AG04450 (cell line): ENCODE data around the gene FFAR4. TPM values are rescaled to one million over a fixed set of nuclear protein-coding genes. Genes with fewer than 3 reads are reported as not detected.

Experiments used
- CTCF ChIA-PET: fragments of 300-600, 350-600 bp; formaldehyde crosslinking; extraction: SDS; loops from one replicate; lab custom pipeline; 2022; ENCODE audit warnings: antibody characterized with exemption, inconsistent platforms; lab: Charles Lee
- POLR2A ChIA-PET: fragments of 350-600 bp; formaldehyde crosslinking; extraction: SDS; loops from one replicate; lab custom pipeline; 2021; ENCODE audit warnings: antibody characterized with exemption, inconsistent platforms; lab: Yijun Ruan, JAX
- DNase-seq: peaks from one replicate; pipeline ENCODE4 v3.0.0-alpha.2; 2011; ENCODE audit warnings: low read depth, low spot score
- H3K27ac ChIP-seq: one replicate; pipeline ENCODE4 v1.5.1; 2012; ENCODE audit warnings: low read depth, low read length, control low read depth
- H3K27me3 ChIP-seq: one replicate; pipeline ENCODE4 v1.6.0; 2012; ENCODE audit warnings: low read length; ENCODE audit not compliant: control insufficient read depth, insufficient read depth
- H3K4me3 ChIP-seq: 2 replicates; pipeline ENCODE4 v1.5.1; 2011; ENCODE audit warnings: mild to moderate bottlenecking, low read depth, low read length, control low read depth
- H3K9me3 ChIP-seq: 2 replicates; pipeline ENCODE4 v1.5.1; 2012; ENCODE audit warnings: low read length; ENCODE audit not compliant: control insufficient read depth, insufficient read depth
- CTCF ChIP-seq: IDR thresholded peaks from 2 replicates; pipeline ENCODE4 v1.5.1; 2011; ENCODE audit warnings: low read depth, low read length, control low read depth, inconsistent platforms
- polyA plus RNA-seq: library from polyadenylated mRNA; depleted of rRNA; stranded (reverse); fragments of >200 nt; gene quantifications from 2 replicates; pipeline ENCODE4 v1.2.3, GENCODE V29; 2011; rRNA removed

The FFAR4 gene
- polyA plus RNA-seq, 1 experiment = not detected

DNA sequence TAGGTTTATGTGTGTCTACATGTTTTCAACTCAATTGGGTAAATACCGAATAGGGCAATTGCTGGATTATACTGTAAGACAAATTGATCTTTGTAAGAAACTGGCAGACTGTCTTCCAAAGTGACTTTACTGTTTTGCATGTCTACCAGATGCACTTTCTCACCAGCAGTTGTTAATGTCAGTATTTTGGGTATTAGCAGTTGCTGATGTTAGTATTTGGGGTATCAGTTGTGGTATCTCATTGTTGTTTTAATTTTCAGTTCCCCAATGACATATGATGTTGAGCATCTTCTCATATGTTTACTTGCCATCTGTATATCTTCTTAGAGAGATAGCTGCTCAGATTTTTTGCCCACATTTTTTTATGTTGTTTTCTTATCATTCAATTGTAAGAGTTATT lies 56.5 kb downstream of the FFAR4 start:
- Histone ChIP-seq H3K4me3 (no peak overlapping the region), H3K27me3 (peaks cover 14% of the 10 kb centered on the region), H3K9me3 (no peaks in the 10 kb centered on the region), H3K27ac (no peak overlapping the region)
- ChIA-PET CTCF (no interaction called here), POLR2A (no interaction called here)
- no peak for DNase-seq
- TF ChIP-seq CTCF = no peak

DNA sequence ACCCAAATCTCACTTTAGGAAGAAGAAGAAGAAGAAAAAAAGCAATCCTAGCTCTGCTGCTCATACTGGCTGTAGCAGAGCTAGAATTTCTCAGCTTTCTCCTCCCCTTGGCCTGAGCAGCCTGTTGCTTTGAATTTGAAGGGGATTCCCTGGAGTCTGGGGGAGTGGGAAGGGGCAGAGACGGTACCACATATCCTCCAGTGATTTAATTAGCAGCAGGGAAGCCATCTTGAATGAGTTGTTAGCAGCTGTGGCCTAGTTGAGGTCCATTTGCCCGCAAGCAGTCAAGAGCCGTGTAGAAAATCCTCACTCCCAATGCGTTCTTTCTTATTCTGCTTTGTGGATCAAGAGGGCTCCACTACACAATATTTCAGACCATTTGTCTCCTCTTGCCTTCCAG lies 62.4 kb downstream of the FFAR4 start:
- no peak for DNase-seq
- ChIA-PET POLR2A (no interaction called here), CTCF (no interaction called here)
- no peaks in the 10 kb centered on the region for H3K9me3 ChIP-seq
- no peak for TF ChIP-seq CTCF
- H3K27ac ChIP-seq = no peak overlapping the region
- H3K27me3 ChIP-seq = peaks cover 12% of the 10 kb centered on the region
- H3K4me3 ChIP-seq = no peak overlapping the region

GRCh38 chr10:93629647-93630305 lies 63.3 kb downstream of the FFAR4 start:
- Histone ChIP-seq H3K9me3 (no peaks in the 10 kb centered on the region), H3K27me3 (peaks cover 11% of the 10 kb centered on the region), H3K27ac (no peak overlapping the region), H3K4me3 (no peak overlapping the region)
- no peak for DNase-seq
- POLR2A ChIA-PET = no interaction called here
- TF ChIP-seq CTCF = no peak
- CTCF ChIA-PET = interaction anchor here (0.6 kb wide), 1 partner anchor 261 kb away, joined by 3 read pairs; no protein-coding TSS in a partner anchor

DNA sequence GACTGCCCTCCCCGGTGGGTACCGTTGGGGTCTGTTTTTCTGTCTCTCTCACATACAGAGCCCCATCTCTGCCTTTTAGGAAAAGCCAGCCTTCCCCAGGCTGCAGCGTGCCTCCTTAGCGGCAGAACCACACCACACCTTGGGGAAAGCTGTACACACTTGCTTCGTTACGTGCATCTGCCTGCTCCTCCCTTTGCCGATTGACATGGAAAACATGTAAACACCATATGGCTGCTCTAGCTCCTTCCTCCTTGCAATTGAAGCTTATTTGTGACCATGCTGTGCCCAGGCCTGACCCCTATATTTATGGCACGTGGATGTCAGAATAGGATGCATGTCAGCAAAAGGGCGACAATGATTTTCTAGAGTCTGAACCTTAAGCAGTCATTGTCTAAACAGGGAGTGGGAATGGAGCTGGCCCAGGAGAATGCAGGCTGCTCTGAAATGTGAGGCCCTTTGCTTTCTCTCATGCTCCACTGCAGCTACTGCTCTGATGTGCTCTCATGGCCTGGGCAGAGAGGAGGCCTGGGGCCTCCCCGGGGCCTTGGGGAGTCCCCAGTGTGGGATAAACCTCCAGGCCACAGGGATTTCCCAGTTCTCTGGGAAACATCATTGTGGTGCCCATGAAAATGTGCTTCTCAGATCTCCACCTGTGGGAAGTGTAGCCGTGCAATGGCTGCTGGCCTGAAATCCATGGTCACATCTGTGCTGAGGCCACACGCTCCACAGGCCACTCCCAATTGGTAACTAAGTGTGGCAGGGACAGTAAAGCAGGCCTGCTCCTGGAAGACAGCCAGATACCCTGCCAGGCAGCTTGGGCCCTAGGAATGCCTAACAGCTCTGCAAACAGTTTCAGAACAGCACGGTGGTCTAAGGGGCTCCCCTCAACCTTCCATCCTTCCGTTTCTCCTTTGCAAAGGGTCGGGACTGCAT lies 64.4 kb downstream of the FFAR4 start:
- POLR2A ChIA-PET = no interaction called here
- peaks cover 12% of the 10 kb centered on the region for H3K27me3 ChIP-seq
- H3K27ac ChIP-seq = no peak overlapping the region
- TF ChIP-seq CTCF = no peak
- no peaks in the 10 kb centered on the region for H3K9me3 ChIP-seq
- H3K4me3 ChIP-seq = no peak overlapping the region
- no peak for DNase-seq
- CTCF ChIA-PET = no interaction called here

Other genes starting within 250 kb of the FFAR4 start
- gene MYOF, start 84.3 kb upstream of the FFAR4 start, polyA plus RNA-seq = 254 and 275 TPM in 2 replicates
- gene CEP55, start 70.1 kb upstream of the FFAR4 start, polyA plus RNA-seq = 10.0 and 16.3 TPM in 2 replicates
- gene RBP4, start 34.6 kb downstream of the FFAR4 start, polyA plus RNA-seq = not detected in 2 replicates
- not detected in 2 replicates for gene PDE6C, start 45.9 kb downstream of the FFAR4 start, polyA plus RNA-seq
- gene FRA10AC1, start 135.9 kb downstream of the FFAR4 start, polyA plus RNA-seq = 7.0 and 12.1 TPM in 2 replicates
- not detected in 2 replicates for gene LGI1, start 191.3 kb downstream of the FFAR4 start, polyA plus RNA-seq